ENCODE results near the gene C21orf58. TPM values are rescaled to one million over a fixed set of nuclear protein-coding genes. Genes with fewer than 3 reads are reported as not detected.

Gene C21orf58
- polyA plus RNA-seq, 6 donors from 2014 or later, result 0.24 to 1.1 (median 0.62) TPM

DNA sequence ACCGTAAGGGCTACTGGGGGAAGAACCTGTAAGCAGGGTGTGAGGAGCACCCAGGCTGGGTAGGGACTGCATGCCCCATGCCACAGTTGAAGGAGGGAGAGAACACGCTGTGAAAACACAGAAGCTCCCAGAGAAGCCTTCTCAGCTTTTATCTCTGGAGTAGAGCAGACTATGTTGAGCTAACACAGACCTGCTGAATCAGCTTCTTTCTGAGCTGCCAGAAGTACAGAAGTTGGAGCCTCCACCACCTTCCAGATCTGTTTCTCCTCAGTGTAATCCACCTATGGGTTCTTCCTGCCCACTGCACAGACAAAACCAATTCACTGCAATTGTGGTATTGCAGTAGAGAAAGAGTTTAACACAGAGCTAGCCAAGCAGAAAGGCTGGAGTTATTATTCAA lies 32.1 kb downstream of the C21orf58 start:
- Mint-ChIP-seq H3K4me1 (peaks cover 27 to 49% (median 31%) of the 10 kb centered on the region in 3 donors), H3K9me3 (peaks cover 0 to 2% (median 0%) of the 10 kb centered on the region in 7 donors), H3K4me3 (peak overlapping the region in 2 of 8 donors; percentile 15 to 25), H3K27ac (peak overlapping the region in 2 of 6 donors; percentile 56 to 70), H3K36me3 (peaks cover 0 to 4% of the 10 kb centered on the region in 2 donors), H3K27me3 (no peaks in the 10 kb centered on the region)
- DNase-seq (no peak), ATAC-seq (ENCODE audit: low read depth in 2 of 2) (no peak)

DNA sequence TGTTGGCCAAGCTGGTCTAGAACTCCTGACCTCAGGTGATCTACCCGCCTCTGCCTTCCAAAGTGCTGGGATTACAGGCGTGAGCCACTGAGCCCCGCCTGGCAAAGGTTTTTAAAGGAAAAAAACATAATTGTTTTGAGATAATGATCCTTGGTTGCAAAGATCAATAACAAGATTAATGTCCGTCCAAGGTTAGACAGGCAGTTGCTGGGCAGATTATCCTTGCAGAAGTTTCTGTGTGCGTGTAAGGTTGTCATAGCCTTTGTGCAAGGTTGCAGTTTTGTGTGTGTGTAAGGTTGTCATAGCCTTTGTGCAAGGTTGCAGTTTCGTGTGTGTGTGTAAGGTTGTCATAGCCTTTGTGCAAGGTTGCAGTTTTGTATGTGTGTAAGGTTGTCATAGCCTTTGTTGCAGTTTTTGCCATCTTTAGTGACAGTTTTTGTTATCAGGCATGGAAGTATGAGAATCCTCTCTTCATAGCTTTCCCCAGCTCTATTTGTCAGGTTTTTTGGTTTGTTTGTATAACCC lies 34.0 kb downstream of the C21orf58 start:
- Mint-ChIP-seq H3K36me3 (peaks cover 0 to 5% of the 10 kb centered on the region in 2 donors), H3K9me3 (peaks cover 0 to 2% (median 0%) of the 10 kb centered on the region in 7 donors), H3K4me3 (peak overlapping the region in 4 of 8 donors; percentile 9 to 74 (median 42)), H3K4me1 (peaks cover 26 to 48% (median 29%) of the 10 kb centered on the region in 3 donors), H3K27me3 (no peaks in the 10 kb centered on the region), H3K27ac (no peak overlapping the region)
- no peak for ATAC-seq (ENCODE audit: low read depth in 2 of 2)
- no peak for DNase-seq

DNA sequence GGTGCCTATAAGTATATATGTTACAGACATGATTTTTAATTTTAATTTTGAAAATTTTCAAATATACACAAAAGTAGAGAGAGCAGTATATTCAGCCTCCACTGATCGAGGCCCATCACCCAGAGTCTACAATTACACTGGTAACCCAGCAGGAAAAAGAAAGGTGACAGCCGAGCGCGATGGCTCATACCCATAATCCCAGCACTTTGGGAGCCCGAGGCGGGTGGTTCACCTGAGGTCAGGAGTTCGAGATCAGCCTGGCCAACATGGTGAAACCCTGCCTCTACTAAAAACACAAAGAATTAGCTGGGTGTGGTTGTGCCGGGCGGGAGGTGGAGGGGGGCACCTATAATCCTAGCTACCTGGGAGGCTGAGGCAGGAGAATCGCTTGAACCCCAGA lies 36.1 kb downstream of the C21orf58 start:
- Mint-ChIP-seq H3K36me3 (peaks cover 0 to 9% of the 10 kb centered on the region in 2 donors), H3K9me3 (peaks cover 0 to 2% (median 0%) of the 10 kb centered on the region in 7 donors), H3K27ac (peak overlapping the region in 2 of 6 donors; percentile 3 to 92), H3K4me3 (peak overlapping the region in 5 of 8 donors; percentile 88 to 100 (median 96)), H3K4me1 (peaks cover 33 to 64% (median 45%) of the 10 kb centered on the region in 3 donors), H3K27me3 (no peaks in the 10 kb centered on the region)
- DNase-seq (no peak), ATAC-seq (ENCODE audit: low read depth in 2 of 2) (no peak)

DNA sequence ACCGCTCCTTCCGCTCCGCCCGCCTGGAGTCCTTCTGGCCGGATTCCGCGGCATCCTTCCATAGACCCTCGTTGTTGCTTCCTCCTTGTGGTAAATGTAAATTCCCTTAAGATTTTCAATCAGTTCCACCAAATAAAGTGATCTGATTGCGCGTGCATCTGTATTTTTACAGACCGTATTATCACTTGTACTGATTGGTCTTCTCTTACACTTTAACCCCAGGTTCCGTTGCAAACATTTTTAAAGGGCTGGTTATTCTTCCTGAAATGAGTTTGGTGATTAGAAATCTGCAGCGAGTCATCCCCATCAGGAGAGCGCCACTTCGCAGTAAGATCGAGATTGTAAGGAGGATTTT lies 37.0 kb downstream of the C21orf58 start:
- peaks cover 0 to 2% (median 0%) of the 10 kb centered on the region in 7 donors for H3K9me3 Mint-ChIP-seq
- peak overlapping the region; percentile 92 to 99 (median 98) for H3K27ac Mint-ChIP-seq
- peaks cover 0 to 9% of the 10 kb centered on the region in 2 donors for H3K36me3 Mint-ChIP-seq
- peaks cover 33 to 64% (median 45%) of the 10 kb centered on the region in 3 donors for H3K4me1 Mint-ChIP-seq
- ATAC-seq (ENCODE audit: low read depth in 2 of 2) (no peak), DNase-seq (no peak)
- no peaks in the 10 kb centered on the region for H3K27me3 Mint-ChIP-seq
- peak overlapping the region; percentile 88 to 100 (median 98) for H3K4me3 Mint-ChIP-seq

DNA sequence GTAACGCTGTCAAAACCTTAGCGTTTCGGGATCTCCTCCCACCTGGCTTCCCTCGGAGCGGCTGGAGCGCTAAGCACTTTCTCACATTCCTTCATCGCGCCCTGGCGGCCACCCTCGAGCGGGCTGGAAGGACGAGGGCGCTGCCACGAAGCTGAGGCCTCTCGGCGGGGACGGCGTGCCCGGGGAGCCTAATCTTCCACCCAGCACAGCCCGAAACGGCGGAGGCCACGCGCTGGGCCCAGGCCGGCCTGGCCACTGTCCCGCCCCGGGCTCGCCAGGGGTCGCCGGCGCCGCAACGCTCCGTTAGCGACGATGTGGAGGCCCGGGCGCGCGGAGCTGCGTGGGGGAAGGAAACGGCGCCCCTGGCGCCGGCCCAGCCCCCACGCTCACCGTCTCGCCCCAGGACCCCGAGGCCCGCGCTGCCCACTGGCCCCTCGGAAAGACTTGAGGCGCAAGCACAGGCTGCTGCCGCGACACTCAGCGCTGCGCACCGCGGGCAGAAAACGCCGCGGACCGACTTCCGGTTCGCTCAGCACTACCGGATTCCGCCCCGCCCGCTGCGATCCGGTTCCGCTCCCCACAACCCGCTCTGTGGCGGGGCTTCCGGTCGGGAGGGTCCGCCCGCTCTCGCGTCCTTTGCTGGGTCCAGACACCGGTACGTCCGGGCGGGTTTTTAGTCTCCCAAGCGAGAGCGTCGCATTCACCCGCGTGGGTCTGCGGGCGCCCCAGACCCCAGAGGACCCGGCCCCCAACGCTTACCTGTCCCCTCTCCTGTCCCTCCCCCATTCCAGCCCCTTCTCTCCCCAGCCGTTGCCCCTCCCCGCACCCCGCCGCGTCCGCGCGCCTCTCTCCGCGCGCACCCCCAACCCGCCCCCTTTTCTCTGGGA lies 37.7 kb downstream of the C21orf58 start, which contains the start of gene YBEY:
YBEY (plus strand) TSS at position 582 of the 887 bp plus-strand sequence. CDS start 572 bp downstream, outside the sequence.
- Mint-ChIP-seq H3K4me1 (peaks cover 37 to 63% (median 45%) of the 10 kb centered on the region in 3 donors), H3K27ac (peak within 1 kb of the TSS; percentile 92 to 99 (median 98)), H3K36me3 (peaks cover 0 to 9% of the 10 kb centered on the region in 2 donors), H3K9me3 (no peaks in the 10 kb centered on the region), H3K4me3 (peak within 1 kb of the TSS; percentile 88 to 100 (median 98)), H3K27me3 (no peaks in the 10 kb centered on the region)
- DNase-seq (peak; percentile 81), ATAC-seq (ENCODE audit: low read depth in 2 of 2) (peak; percentile 88 to 91)

DNA sequence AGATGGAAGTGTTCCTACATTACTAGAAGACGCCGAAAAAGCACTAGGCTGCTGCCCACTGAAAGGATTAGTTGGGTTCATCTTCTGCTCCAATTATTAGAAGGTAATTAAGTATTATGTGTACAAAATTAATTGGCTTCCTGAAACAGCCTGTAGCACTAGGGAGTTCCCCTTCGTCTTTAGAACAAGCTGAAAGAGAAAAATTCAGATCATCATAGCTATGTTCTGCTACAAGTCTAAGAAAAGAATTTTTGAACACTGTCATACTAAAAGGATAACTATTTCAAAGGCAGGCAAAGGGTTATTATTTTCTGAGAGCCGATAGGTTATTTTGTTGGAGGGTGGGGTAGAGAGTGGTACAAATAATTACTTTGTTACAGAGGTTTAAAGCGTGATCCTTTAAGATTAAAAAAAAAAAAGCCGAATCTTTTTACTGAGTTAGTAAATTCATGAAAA lies 38.4 kb downstream of the C21orf58 start, which contains the start of gene MCM3AP:
MCM3AP (minus strand) TSS at position 406 of the 456 bp plus-strand sequence; CDS start at position 81, 325 bp downstream.
- ATAC-seq (ENCODE audit: low read depth in 2 of 2), result no peak
- peaks cover 37 to 57% (median 49%) of the 10 kb centered on the region in 3 donors for H3K4me1 Mint-ChIP-seq
- H3K27me3 Mint-ChIP-seq, result no peaks in the 10 kb centered on the region
- no peak for DNase-seq
- H3K9me3 Mint-ChIP-seq, result no peaks in the 10 kb centered on the region
- H3K27ac Mint-ChIP-seq, result peak within 1 kb of the TSS; percentile 92 to 99 (median 98)
- H3K36me3 Mint-ChIP-seq, result peaks cover 0 to 9% of the 10 kb centered on the region in 2 donors
- peak within 1 kb of the TSS; percentile 88 to 100 (median 98) for H3K4me3 Mint-ChIP-seq

DNA sequence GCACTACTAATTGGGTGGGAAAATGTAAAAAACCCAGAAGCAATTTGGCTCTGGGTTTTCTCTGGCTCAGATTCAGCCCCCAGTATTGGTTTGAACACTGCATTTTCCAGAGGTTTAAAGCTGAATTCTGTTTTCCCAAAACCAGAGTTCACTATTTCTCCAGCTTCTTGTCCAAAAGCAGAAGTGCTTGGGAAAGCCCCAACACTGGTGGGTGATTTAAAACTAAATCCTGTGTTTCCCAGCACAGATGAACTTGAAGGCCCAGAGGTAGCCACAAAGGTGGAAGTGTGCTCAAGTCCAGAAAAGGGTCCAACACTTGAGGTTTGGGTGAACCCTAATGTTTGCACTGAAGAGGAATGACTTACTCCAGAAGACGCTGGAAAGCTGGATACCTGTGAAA lies 38.9 kb downstream of the C21orf58 start:
- Mint-ChIP-seq H3K27me3 (no peaks in the 10 kb centered on the region), H3K4me3 (peak overlapping the region; percentile 80 to 100 (median 90)), H3K9me3 (no peaks in the 10 kb centered on the region), H3K36me3 (peaks cover 0 to 13% of the 10 kb centered on the region in 2 donors), H3K4me1 (peaks cover 34 to 56% (median 46%) of the 10 kb centered on the region in 3 donors), H3K27ac (peak overlapping the region in 1 of 6 donors; percentile 92)
- DNase-seq (no peak), ATAC-seq (ENCODE audit: low read depth in 2 of 2) (no peak)

DNA sequence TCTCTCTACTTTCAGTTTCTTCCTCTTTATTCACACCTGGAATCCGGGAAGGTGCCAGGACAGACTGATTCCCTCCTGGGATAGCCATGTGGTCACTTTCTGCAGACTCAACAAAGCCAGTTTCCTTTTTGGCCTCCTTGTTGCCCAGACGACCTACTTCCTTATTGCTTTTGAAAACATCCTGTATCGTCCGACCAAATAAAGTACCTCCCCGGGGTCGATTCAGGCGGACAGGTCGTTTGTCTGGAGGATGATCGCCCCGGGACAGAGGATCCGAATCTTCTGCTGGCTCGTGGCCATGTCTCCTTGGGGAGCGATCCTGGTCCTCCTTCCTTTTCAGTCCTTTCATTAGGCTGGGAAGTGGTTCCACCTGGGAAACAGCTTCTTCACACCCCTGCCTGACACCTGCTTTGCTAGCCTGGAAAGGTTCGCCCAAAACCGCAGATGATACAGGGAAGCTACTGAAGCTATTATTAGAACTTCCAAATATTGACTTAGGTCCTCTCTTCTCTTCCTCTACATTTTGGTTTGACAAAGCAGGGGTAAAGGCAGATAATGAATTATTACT lies 39.5 kb downstream of the C21orf58 start:
- peaks cover 31 to 54% (median 41%) of the 10 kb centered on the region in 3 donors for H3K4me1 Mint-ChIP-seq
- H3K27ac Mint-ChIP-seq, result peak overlapping the region in 4 of 6 donors; percentile 72 to 92 (median 80)
- DNase-seq (no peak), ATAC-seq (ENCODE audit: low read depth in 2 of 2) (no peak)
- no peaks in the 10 kb centered on the region for H3K27me3 Mint-ChIP-seq
- peaks cover 0 to 14% of the 10 kb centered on the region in 2 donors for H3K36me3 Mint-ChIP-seq
- H3K4me3 Mint-ChIP-seq, result peak overlapping the region in 7 of 8 donors; percentile 49 to 90 (median 80)
- no peaks in the 10 kb centered on the region for H3K9me3 Mint-ChIP-seq

DNA sequence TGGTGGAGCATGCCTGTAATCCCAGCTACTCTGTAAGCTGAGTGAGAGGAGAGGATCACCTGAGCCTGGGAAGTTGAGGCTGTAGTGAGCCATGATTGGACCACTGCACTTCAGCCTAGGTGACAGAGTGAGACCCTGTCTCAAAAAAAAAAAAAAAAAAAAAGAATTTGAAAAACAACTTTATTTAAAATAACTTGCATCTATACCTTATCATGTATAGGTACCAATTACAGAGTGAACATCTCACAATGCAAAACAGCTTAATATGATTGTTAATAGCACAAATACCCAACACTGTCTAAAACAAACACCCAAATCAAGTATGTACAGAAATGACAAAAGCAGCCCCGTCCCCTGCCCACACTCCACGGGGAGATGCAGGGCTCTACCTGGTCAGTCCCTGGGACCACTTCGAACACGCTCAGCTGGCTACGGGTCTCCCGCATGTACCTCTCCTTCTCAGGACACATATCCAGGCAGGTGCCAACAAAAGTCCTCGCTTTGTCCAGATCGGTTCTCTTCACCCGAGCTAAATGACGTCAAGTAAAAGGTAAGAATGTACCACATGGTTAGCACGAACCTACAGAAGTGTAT lies 48.8 kb downstream of the C21orf58 start:
- H3K27me3 Mint-ChIP-seq, result no peaks in the 10 kb centered on the region
- no peak overlapping the region for H3K4me3 Mint-ChIP-seq
- H3K4me1 Mint-ChIP-seq, result peaks cover 5 to 8% (median 7%) of the 10 kb centered on the region in 3 donors
- ATAC-seq (ENCODE audit: low read depth in 2 of 2), result no peak
- H3K27ac Mint-ChIP-seq, result no peak overlapping the region
- DNase-seq, result no peak
- H3K9me3 Mint-ChIP-seq, result no peaks in the 10 kb centered on the region
- H3K36me3 Mint-ChIP-seq, result peaks cover 8 to 25% of the 10 kb centered on the region in 2 donors

DNA sequence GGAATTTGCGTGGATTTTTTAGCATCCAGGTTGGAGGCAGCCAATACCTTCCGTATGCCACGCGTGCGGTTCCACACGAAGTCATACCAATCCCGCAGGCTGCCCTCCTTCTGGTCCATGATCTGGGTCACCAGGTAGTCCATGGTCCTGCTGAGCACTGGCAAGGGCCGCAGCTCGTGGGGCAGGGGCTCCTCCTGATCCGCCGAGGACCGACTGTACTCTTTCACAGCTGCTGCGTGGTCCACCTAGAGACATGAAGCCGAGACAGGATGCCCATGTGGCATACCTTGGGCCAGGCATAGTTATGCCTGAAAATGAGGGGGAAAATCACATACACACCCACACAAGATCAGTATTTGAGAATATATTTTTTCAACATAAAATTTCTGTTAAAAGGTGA lies 50.3 kb downstream of the C21orf58 start:
- Mint-ChIP-seq H3K27me3 (no peaks in the 10 kb centered on the region), H3K27ac (no peak overlapping the region), H3K36me3 (peaks cover 6 to 25% of the 10 kb centered on the region in 2 donors)

DNA sequence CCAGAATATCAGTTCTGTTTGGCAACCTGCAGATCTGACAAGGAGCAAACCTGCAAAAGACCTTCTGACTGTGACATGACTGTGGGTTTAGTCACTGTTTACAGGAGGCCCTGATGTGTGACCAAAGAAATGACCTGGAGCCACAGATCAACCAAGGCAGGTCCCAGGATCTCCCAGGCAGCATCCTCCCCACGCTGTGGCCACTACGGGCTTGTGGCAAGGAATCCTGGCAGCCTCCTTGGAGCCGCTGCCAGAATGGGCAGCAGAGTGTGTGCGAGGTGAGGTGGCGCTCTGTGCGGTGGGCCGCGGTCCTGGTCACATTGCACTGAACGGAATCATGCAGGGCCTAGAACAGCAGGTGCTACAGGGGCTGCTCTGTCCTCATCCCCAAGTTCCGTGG lies 54.2 kb downstream of the C21orf58 start:
- no peak overlapping the region for H3K4me3 Mint-ChIP-seq
- H3K4me1 Mint-ChIP-seq, result peaks cover 0 to 3% (median 3%) of the 10 kb centered on the region in 3 donors
- H3K27ac Mint-ChIP-seq, result no peak overlapping the region
- DNase-seq (no peak), ATAC-seq (ENCODE audit: low read depth in 2 of 2) (no peak)
- H3K9me3 Mint-ChIP-seq, result no peaks in the 10 kb centered on the region
- H3K27me3 Mint-ChIP-seq, result no peaks in the 10 kb centered on the region
- H3K36me3 Mint-ChIP-seq, result peaks cover 12 to 30% of the 10 kb centered on the region in 2 donors

More for the DNA sequence above, 50.3 kb downstream of the C21orf58 start:
- no peaks in the 10 kb centered on the region for H3K9me3 Mint-ChIP-seq
- H3K4me1 Mint-ChIP-seq, result peaks cover 4 to 8% (median 5%) of the 10 kb centered on the region in 3 donors
- no peak for DNase-seq
- no peak overlapping the region for H3K4me3 Mint-ChIP-seq
- no peak for ATAC-seq (ENCODE audit: low read depth in 2 of 2)

DNA sequence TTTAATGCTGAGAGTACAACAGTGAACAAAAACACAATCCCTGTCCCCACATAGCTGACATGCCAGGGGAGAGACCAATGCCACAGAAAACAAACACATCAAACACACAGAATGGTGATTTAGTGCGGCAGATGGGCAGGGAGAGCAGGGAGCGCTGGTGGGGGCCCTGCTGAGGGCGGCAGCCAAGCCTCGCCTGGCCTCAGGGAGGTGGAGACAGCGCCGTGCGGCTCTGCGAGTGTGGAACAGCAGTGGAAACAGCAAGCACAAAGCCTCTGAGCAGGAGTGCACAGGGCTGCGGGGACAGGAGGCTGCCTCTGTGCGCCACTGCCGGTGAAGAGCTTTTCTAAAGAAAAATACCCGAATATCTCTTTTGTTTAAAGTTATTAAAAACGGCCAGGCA lies 55.3 kb downstream of the C21orf58 start:
- Mint-ChIP-seq H3K9me3 (no peaks in the 10 kb centered on the region), H3K4me3 (no peak overlapping the region), H3K27ac (peak overlapping the region in 1 of 6 donors; percentile 13), H3K4me1 (peaks cover 0 to 3% (median 0%) of the 10 kb centered on the region in 3 donors), H3K27me3 (no peaks in the 10 kb centered on the region), H3K36me3 (peaks cover 8 to 23% of the 10 kb centered on the region in 2 donors)
- ATAC-seq (ENCODE audit: low read depth in 2 of 2), result no peak
- DNase-seq, result no peak

DNA sequence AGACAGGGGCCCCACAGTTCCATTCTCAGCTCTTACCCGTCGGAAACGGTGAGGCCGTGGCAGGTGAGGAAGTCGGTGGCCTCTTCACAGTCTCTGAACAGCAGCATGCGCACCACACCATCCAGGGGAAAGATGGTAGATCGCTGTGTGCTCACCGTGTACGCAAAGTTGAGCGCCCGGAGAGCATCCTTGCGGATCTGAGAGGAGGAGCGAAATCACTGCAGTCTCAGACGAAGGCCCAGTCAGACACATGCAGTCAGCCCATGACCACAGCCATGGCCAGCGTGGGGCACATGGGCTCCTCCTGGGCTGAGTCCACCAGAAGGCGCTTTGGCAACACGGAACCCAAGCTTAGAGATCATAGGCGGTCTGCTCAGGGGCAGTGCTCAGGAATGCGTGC lies 56.7 kb downstream of the C21orf58 start:
- H3K36me3 Mint-ChIP-seq, result peaks cover 6 to 15% of the 10 kb centered on the region in 2 donors
- no peaks in the 10 kb centered on the region for H3K9me3 Mint-ChIP-seq
- DNase-seq, result no peak
- H3K27me3 Mint-ChIP-seq, result no peaks in the 10 kb centered on the region
- H3K4me1 Mint-ChIP-seq, result peaks cover 0 to 3% (median 0%) of the 10 kb centered on the region in 3 donors
- no peak overlapping the region for H3K4me3 Mint-ChIP-seq
- H3K27ac Mint-ChIP-seq, result peak overlapping the region in 1 of 6 donors; percentile 54
- no peak for ATAC-seq (ENCODE audit: low read depth in 2 of 2)

Data from naive B cell (primary cell).